Measurements from ENCODE around the gene SPNS1.
"Not testable (repeated sequence)": the region's sequence is repeated elsewhere in the genome, so short reads cannot be mapped to it uniquely, and the experiment has no call there.

Gene SPNS1

DNA sequence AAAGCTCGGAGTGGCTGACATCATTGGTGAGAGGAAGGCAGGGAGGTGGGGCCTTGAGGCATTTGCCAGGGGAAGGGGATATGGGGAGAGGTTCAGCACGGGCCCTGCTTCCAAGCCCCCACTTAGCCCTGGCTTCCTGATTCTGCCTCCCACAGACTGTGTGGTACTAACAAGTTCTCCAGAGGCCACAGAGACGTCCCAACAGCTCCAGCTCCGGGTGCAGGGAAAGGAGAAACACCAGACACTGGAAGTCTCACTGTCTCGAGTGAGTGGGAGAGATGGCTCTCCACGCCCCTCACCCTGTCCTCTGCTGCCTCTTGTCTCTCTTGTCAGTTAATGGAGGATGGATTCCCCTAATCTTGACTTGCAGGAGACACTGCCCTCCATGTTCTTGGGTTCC, 15.7 kb upstream of the SPNS1 start:
- DNase-seq: no peak

GRCh38 chr16:28964072-28964471, 10.5 kb upstream of the SPNS1 start:
- DNase-seq: no peak

DNA sequence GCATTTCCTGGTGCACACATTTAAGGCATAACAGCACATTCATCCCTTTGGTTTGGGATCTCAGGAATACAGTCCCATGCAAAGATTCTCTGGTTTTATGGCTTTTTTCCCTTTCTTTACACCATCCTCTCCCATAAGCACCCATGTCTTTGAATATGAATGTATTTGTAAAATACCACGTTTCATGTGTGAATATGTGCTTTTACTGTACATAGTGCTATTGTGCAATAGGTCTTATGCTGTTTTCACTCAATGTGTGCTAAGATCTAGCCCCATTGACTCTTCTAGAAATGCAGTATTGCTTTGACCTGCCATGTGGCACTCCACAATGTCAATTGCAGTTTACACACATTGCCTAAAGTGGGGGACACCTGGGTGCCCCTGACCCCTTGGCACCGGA, 10.1 kb upstream of the SPNS1 start:
- DNase-seq: no peak

GRCh38 chr16:28967156-28967555, 7.4 kb upstream of the SPNS1 start:
- DNase-seq: no peak

DNA sequence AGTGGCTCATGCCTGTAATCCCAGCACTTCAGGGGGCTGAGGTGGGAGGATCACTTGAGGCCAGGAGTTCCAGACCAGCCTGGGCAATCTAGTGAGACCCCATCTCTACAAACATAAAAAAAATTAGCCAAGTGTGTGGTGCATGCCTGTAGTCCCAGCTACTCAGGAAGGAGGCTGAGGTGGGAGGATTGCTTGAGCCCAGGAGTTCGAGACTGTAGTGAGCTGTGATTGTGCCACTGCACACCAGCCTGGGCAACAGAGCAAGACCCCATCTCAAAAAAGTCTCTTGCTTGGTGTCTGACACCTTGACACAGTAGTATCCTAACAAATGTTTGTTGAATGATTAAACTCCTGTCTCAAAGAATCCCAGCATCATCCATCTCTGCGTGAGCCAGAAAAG, 4.9 kb upstream of the SPNS1 start:
- not testable (repeated sequence) for DNase-seq

DNA sequence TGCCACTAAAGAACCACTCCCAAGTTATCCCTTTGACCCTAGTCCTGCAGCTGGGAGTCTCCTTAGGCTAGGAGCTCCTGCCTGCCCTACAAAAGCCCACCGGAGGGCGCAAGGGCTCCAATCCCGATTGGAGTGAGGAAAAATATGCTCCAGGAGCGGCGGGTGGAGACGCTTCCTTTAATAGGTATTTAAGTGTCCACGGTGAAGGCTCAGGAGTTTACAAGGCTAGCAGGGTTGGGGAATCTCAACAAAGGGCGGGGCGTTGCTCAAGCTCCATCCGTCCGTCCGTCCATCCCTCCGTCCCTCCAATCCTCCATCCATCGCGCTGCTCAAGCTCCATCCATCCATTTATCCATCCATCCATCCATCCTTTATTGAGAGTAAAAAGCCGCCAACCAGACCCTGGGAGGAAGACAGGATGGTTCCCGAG, 556 bp upstream of the SPNS1 start:
- peak; percentile 38 for DNase-seq

GRCh38 chr16:28975158-28975599, 601 bp downstream of the SPNS1 start:
- DNase-seq: no peak

GRCh38 chr16:28977703-28978662, 3.4 kb downstream of the SPNS1 start:
- peak; percentile 30 for DNase-seq

GRCh38 chr16:28980330-28980729, 5.8 kb downstream of the SPNS1 start:
- not testable (repeated sequence) for DNase-seq

DNA sequence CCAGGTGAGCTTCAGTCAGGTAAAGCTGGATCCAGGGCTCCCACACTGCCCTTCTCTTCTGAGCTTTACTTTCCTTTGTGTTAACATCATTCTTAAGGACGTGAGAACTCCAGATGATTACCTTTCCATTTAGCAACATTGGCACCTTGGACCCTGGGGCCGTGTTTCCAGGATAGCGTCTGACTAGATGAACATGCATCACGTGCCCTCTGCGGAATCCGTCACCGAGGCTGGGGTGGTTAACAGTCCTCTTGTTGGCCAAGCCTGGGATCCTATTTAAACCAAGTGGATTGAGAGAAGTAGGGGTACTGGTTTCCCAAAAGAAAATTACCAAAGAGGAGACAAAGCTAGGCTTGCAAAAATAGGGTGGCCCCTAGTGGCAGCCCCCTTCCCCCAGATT, 6.4 kb downstream of the SPNS1 start:
- no peak for DNase-seq

DNA sequence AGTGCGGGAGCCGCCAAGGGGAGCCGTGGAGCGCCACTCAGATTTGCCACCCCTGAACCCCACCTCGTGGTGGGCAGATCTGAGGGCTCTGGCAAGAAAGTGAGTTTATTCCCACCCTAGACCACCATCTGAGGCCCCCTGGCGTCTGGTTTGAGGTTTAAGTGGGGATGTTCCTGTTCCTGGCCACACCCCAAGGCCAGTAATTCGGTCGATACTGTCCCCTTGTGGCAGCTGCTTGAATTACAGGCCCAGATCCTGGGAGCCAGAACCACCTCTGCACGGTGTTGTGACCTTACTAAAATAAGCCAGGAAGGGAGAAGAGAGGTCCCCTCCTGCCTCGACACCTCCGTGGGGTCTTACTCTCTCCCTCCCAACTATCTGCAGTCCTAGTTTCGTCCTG, 6.9 kb downstream of the SPNS1 start:
- DNase-seq: peak; percentile 70

GRCh38 chr16:28982418-28982817, 7.8 kb downstream of the SPNS1 start:
- DNase-seq: no peak

- no peak for DNase-seq
Measured at GRCh38 chr16:28982949-28983348, 8.4 kb downstream of the SPNS1 start.

DNA sequence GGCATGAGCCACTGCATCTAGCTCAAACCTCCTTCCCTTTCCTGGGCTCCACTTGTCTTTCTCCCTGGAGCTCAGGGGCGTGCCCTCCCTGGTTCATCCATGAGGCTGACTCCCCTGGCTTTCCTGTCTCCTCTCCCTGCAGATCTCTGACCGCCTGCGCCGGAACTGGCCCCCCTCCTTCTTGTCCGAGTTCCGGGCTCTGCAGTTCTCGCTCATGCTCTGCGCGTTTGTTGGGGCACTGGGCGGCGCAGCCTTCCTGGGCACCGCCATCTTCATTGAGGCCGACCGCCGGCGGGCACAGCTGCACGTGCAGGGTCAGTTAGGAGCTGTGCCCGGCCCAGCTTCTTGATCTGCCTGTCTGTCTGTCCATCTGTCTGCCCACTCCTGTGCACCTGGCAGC, 9.1 kb downstream of the SPNS1 start:
- DNase-seq: no peak

GRCh38 chr16:28984091-28984490, 9.5 kb downstream of the SPNS1 start:
- no peak for DNase-seq

DNA sequence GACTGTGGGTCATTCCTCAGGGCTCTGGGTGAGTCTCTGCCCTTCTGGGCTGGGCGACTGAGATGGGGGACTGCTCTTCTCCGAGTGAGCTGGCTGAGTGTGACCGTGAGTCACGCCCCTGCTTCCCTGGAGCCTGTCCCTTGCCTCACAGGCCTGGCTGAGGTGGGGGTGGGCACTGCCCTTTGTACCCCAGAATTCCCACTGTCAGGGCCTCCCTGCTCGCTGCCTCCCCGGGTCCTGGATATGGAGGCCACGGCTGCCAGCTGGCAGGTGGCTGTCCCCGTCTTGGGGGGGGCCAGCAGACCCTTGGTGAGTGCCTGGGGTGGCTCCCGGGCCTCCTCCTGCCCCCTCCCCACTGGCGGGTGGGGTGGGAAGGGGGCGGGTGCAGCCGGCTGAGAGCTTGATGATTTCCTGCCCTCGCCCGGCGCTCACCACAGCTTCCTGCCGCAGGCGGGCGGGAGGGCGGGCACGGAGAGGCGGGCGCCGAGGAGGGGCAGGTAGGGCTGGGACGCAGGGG, 10.1 kb downstream of the SPNS1 start, which contains the start of gene LAT:
TSS of gene LAT (plus strand) at position 434 of the 517 bp plus-strand sequence. CDS start 366 bp downstream, outside the sequence.
- peak; percentile 86 for DNase-seq

- peak; percentile 39 for DNase-seq
Measured at GRCh38 chr16:28985211-28986041, 10.8 kb downstream of the SPNS1 start.

GRCh38 chr16:28986046-28986445, 11.5 kb downstream of the SPNS1 start:
- no peak for DNase-seq

DNA sequence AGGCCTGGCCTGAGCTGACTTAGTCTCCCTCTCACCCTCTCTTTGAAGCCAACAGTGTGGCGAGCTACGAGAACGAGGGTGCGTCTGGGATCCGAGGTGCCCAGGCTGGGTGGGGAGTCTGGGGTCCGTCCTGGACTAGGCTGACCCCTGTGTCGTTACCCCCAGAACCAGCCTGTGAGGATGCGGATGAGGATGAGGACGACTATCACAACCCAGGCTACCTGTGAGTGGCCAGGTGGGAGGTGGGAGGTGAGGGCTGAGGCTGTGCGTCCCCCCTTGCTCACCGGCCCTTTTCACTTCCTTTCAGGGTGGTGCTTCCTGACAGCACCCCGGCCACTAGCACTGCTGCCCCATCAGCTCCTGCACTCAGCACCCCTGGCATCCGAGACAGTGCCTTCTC, 11.9 kb downstream of the SPNS1 start:
- DNase-seq: peak; percentile 40

- DNase-seq: no peak
Measured at GRCh38 chr16:28987170-28987853, 12.7 kb downstream of the SPNS1 start.

DNA sequence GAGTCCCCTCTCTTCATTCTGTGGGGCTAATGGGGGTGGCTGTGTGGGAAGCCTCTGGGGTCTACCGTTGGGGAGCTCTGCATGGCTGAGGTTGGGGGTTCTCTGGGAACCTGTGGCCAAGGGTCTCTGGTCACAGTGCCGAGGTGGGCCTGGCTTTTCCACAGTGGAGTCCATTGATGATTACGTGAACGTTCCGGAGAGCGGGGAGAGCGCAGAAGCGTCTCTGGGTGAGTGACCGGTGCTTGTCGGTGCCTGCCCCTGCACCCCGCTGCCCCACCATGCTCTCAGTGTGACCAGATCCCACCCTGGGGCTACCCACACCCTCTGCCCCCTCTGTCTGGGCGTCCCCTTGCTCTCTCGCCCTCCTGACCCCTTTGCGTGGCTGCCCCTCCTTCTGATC, 14.8 kb downstream of the SPNS1 start:
- no peak for DNase-seq

GRCh38 chr16:28990375-28991040, 15.9 kb downstream of the SPNS1 start:
- DNase-seq: peak; percentile 89

Measured in activated CD4-positive, alpha-beta T cell treated with anti-CD3 and anti-CD28 coated beads, Interleukin-2, Interleukin-6, amounts not matched to agents 100 ng/mL and 50 ng/mL, durations not matched to agents 16 hours and 8 hours (primary cell).